D341Med (cell line): ENCODE data around the gene TTC32.
"Not testable (repeated sequence)": the region's sequence is repeated elsewhere in the genome, so short reads cannot be mapped to it uniquely, and the experiment has no call there.

Experiments
- DNase-seq: peaks from one replicate; pipeline ENCODE4 v3.0.0; 2012; ENCODE audit warnings: low spot score

Gene TTC32

DNA sequence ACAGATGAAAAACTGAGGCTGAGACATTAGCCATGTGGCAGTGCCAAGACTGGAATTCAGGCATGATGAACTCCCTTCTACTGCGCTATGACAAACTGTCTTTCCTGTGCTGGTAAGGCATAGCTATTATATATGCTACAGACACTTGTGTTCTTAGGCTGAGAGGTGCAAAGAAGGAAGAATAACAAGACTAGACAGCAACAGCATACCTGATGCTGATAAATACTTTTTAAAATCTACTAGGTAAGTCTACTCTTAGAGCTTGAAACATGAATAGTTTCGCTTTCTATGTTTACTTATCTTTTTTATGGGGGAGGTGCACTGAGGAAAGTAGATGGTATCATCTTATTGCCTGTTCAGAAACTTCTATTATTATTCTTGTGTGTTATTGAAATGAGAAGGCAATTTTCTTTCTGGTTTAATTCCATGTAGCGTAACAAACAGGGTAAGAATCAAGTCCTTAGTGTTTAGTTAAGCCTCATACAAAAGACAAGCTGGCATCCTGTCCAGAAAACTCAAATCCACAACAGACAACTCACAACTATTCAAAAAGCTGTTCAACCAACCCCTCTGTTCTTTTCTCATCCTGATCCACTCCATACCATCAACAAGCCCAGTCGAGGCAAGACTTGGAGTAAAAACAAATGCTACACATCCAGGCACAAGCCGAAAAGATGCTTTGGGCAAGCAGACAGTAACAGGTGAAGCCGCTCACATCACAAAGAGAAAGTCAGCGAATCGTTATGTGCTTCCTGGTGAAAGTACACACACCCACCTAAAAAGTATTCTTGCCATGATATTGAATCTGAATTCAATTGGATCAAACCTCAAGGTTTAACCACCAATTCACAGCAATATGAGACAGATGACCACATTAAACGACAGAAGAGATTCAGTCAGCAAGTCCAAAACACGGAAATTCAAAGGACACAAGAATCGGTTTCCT, 1.5 kb downstream of the TTC32 start:
- DNase-seq, result no peak

DNA sequence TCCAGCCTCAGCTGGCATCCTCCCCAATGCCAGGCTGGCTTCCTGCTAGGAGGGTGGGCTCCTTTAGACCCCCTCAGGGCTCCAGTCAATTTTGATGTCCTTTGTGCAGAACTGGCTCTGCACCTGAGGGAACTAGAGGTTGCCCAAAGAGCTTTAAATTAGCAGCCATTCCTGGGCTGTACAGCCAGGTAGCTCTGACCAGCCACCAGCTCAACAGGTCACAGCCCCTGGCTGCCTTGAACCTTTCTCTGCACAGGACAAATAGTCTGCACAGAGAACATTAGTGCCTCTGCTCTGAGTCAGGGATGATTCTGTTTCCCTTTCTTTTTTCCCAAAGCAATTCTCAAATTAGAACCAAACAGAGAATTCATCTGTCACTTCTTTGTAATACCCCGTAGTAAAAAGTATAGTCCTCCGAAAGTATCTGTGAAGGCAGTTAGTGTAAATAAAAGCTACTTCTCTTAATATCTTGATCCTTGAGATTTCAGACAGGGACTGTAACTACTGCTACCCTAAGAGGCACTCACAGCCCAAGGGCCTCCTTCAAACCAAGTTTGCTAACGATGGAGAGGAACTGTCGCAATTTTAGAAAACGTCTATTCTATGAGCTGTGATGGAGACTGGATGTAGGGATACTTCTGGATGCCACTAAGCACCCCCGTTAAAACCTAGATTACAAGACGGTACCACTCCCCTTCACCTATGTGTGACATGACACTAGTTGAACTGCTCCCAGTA, 3.0 kb downstream of the TTC32 start:
- DNase-seq, result no peak

DNA sequence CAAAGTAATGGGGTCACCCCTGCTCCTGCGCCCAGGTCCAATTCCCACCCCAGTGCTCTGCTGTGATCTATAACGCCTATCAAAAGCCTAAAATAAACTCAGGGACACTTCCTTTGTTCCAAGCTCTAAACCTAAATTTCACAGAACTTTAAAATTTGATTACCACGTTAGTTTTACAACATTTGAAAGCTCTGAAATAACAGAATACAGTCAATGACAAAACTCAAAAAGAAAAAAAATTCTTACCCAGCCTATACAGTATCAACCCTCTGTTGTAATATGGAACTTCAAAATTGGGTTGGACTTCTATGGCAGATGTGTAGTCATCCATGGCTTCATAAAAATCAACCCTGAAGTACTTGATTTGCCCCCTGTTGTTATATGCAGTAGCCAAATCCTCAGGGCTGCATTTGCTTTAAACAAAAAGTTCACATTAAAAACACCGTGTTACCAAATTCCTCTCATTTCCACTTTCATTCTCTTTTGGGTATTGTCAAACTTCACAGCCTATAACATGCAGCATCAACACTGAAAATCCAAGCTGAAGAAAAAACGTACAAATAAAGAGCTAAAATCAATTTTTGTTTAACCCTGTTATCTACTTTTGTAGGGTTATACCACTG, 4.0 kb downstream of the TTC32 start:
- no peak for DNase-seq

DNA sequence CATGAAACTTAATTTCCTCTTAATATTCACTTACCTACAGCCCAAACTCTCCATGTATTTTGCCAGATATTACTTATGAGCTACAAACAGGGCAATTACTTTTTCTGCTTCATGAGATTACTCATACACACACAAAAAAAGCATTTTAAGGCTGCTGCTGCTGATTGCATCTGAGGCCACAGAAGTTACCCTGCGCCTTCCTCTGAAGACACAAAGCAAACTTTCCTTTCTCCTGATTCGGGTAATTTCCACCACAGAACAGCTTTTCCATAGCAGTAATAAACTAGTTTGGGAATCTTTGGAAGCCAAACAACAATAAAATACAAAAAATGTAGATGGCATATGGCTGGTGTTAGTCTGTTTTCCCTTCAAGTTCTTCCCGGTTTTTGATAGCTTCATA, 6.2 kb downstream of the TTC32 start:
- no peak for DNase-seq

DNA sequence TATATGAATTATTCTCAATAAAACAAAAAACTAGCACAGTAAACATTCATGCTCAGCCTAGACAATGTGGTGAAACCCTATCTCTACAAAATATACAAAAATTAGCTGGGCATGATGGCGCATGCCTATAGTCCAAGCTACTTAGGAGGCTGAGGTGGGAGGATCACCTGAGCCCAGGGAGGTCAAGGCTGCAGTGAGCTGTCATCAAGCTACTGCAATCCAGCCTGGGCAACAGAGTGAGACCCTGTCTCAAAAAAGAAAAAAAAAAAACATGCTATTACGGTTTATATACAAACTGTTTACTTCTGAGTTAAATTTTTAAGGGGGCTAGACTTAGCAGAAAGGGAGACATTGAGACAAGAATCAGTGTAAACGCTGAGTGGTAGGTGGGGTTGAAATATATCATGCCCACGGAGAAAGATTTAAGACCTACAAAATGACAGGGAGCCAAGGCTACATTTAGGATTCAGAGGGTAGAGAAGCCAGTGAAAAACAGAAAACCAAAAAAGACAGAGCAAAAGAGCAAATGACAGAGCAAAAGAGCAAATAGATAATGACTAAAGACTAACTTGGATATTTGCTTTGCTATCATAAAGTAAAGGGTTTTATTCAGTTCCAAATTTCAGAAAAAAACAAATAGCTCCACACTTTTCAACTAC, 7.5 kb downstream of the TTC32 start:
- no peak for DNase-seq

DNA sequence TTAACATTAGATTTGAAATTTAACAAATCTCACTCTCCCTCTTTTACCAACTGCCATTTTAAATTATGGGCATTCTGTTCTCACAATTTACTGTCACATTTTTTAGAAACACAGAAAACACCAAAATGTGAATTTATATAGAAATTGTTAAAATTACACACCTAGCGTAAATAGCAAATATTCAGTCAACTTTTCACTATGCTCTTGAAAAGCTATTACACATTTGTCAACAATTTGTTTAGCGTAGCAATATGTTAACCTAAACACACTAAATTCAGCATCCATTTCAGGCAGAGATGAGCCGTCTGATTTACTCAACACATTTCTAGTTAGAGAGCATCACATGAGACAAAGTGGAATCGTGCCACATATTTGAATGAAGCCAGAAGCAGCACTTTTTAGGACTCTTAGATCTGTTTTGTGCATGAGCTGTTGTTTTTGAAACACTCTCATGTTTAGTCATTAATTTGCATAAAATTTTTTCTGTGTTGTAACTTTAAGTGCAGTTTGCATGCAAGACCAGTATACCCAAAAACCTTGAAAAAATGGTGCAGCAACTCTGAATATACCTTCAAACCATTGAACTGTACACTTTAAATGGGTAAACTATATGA, 8.2 kb downstream of the TTC32 start:
- no peak for DNase-seq

DNA sequence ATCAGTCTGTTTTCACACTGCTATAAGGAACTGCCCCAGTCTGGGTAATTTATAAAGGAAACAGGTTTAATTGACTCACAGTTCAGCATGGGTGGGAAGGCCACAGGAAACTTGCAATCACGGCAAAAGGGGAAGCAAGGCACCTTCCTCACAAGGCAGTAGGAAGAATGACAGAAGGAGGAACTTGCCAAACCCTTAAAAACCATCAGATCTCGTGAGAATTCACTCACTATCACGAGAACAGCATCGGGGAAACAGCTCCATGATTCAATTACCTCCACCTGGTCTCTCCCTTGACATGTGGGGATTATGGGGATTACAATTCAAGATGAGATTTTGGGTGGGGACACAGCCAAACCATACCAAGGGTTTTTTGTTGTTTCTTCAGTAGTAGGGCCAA, 9.8 kb downstream of the TTC32 start:
- not testable (repeated sequence) for DNase-seq

DNA sequence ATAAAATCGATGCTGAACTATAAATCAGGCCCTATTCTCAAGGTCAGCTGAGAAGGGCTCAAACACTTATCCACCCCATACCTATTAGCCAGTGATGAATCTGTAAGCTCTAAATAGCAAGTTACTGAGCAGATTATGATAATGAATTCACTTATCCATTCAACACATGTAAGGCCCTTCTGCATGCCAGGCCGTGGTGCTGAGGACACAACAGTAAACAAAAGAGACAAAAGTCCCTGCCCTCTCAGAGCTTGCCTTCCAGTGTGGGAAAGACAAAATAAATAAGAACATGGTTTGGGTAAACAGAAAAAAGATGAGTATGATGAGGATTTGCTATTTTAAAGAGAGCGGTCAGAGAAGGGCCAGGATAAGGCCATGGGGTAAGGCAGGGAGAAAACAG, 11.7 kb downstream of the TTC32 start:
- DNase-seq, result no peak

DNA sequence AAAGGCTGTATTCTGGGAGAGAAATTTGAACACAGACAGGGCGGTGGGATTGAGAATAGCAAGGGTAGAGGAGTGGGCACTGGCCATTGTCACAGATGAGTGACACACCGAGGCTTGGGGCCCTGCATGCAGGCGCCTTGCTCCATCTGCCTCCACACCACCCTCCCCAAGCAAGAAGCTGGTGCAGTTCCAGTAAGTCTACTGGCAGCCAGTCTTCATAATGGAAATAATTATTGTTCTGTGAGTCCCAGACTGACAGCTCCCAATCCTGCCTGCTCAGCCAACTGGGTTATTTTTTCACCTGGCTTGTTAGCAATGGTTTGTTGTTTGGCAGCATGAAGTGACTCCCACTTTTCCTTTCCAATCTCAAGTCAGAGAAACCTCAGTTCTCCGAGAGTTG, 13.0 kb downstream of the TTC32 start:
- DNase-seq, result no peak

DNA sequence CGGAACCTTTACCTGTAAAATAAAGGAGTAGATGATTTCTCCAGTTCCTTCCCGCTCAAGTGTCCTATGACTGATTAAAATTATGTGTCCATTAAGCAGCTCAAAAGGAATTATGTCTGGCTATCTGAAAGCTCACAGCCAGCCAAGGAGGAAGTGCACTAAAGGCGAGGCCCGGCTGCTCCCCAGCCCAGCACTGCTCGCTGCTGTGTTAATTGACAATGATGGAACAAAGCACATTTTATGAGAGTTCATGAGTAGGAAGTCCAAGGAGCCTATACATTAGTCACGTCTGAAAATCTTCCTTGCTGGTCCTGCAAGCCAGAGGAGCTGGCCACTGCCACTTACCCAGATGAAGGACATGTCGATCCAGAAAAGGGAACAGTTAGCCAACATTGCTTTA, 14.3 kb downstream of the TTC32 start:
- DNase-seq, result no peak

DNA sequence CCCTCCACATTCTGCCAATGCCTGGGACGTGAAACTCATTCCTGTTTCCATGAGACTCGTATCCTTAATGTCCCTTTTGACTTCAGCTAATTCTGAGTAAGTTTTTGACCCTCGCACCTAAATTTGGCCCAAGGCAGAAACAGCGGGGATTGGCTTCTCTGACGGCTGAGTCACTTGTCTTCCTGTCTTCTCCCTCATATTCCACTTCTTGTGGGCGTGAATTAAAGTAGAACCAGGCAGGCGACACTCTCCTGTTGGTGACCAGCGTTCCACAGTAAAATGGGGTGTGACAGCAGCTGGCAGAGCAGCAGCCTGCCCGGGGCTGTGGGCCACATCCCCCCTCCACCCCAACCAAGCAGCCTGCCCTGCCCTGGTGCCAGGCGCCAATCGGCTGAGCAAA, 15.5 kb downstream of the TTC32 start:
- DNase-seq, result no peak

DNA sequence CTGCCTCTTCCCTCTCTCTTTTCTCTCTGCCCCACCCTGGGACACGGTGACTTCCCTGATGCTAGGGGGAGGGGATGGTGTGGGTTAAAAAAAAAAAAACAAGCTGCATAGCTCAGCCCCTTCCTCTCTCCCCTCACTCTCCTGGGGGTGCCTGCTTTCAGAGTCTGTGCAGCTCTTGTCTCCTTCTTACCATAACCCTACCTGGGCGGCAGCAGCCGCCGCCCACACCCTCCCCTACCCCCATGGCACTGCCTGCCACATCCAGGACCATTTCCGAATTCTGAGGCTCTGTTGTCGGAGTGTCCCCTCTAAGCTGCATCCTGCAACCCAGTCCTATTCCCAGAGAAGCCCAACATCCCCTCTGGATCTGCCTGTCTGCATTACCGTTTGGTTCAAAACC, 16.0 kb downstream of the TTC32 start:
- DNase-seq, result no peak

DNA sequence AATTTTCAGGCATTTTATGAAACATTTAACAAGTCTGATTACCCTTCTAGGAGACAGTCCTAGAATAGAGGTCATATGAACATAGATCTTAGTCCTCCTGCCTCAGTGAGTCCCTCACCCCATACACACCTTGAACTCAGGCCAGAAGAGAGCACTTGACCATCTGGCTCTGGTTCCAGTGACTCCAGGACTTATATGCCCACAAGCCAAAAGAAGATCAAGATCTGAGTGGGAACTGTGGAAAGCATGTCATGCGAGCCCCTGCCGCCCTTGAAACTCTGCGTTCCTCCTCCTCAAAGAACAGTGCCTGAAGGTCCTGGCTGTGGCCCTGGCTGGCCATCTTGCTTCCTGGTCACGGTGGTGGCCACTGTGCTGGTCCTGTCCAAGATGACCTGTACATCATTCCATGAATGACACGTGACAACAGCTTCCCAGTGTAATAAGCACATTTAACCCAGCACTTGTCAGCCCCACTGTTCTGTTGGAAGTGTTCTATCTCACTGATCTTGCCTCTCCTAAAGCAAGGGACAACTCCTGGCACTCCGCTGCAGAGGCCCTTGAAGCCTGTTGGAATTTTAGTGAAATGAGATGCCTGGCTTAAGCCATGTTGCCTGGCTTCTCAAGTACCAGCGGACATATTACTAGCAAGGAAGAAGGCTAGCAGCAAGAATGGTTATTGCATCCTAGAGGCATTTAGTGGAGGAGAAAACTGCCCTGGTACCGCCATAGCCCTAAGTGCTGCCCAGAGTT, 17.6 kb downstream of the TTC32 start:
- DNase-seq, result no peak

DNA sequence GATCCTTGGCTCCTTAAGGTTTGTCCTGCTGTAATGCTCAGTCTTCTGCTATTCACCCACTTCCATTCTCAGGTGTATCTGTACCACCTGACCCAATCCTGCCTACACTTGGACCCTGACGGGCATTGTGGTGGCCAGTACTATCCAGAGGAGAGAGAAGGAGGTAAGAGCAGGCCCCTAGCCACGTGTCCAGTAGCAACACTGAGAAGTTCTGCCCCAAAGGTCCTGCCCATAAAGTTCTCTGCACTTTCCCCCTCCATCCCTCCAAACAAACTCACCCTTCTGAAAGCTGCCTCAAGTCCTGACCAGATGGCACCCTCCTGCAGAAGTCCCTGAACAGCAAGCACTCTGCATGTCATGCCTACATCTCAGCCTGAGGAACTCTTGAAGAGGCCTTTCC, 18.3 kb downstream of the TTC32 start:
- no peak for DNase-seq

DNA sequence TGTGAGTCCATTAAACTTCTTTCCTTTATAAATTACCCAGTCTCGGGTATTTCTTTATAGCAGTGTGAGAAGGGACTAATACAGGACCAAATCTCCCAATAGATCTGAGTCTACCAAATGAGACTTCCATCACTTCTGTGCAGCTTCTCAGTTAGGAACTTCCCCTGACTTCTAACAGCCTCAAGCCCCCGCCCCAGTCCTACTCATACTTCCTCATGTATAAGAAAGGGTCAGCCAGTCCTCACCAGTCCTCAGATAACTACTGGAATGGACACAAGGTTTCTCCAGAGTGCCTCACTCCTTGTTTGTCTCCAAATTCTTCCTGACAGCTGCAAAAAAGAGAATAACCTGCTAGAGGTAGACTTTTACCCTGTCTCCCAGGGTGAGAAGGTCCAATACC, 19.5 kb downstream of the TTC32 start:
- DNase-seq, result no peak

DNA sequence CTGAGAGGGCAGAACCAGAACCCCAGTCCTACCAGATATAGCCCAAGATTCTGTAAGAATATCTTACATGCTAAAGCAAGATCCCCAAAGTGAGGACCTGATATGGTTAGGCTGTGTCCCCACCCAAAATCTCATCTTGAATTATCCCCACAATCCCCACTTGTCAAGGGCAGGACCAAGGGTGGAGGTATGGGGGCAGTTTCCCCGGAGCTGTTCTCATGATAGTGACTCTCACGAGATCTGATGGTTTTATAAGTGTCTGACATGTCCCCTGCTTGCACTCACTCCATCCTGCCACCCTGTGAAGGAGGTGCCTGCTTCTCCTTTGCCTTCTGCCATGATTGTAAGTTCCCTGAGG, 19.9 kb downstream of the TTC32 start:
- no peak for DNase-seq

DNA sequence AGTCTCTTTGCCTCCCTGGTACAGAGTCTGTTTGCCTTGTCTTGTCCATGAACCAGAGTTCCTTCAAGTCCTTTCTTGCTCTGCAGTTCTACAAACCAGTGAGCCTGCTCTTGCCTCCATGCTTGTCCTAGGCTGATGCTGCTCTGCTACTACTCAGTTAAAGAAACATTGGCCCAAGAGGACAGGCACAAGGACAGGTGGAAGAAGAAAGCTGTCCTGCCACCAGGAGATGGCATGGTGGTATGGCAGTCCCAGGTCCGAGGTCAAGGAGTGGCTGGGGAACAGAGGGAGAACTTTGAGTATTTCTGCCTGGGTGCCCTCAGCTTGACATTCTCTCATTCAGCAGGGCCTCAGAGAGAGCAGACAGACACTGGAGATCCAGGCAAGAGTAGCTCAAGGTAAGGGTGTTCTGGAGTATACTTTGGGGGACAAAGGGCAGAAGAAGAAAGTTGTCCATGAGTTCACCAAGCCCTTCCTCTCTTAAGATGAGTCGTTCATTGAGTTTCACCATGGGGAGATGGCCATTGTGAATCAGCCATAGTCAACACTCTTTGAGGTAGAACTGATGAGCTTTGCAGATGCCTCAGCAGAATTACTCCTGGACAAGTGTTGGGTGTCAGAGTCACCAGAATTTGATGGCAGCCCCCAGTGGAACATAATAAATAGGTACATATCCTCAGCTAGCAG, 20.4 kb downstream of the TTC32 start:
- DNase-seq, result no peak

DNA sequence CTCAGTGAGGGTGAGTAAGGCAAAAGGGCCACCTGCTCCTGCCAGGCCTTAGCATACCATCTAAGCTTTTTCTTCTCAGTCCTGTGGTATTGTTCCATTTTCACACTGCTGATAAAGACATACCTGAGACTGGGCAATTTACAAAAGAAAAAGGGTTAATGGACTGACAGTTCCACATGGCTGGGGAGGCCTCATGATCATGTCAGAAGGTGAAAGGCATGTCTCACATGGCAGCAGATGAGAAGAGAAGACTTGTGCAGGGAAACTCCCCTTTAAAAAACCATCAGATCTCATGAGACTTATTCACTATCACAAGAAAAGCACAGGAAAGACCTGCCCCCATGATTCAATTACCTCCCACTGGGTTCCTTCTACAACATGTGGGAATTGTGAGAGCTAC, 21.6 kb downstream of the TTC32 start:
- not testable (repeated sequence) for DNase-seq

DNA sequence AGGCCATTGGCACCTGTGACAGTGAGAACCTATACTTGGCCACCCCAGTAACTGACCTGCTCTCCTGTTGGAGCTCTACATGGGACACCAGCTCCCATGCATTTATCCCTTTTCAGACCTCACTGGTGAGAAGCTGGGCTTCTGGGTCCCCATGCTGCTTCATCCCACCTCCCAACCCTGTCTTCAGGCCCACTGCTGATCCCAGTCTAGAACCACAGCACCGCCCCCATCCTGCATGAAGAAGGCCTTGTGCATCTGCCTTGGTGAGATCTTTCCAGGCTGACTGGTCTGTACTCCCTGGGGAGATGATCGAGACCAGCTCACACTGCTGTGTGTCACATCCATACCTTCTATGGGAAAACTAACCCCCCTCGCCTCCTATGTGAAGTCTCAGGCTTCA, 22.7 kb downstream of the TTC32 start:
- DNase-seq, result no peak

DNA sequence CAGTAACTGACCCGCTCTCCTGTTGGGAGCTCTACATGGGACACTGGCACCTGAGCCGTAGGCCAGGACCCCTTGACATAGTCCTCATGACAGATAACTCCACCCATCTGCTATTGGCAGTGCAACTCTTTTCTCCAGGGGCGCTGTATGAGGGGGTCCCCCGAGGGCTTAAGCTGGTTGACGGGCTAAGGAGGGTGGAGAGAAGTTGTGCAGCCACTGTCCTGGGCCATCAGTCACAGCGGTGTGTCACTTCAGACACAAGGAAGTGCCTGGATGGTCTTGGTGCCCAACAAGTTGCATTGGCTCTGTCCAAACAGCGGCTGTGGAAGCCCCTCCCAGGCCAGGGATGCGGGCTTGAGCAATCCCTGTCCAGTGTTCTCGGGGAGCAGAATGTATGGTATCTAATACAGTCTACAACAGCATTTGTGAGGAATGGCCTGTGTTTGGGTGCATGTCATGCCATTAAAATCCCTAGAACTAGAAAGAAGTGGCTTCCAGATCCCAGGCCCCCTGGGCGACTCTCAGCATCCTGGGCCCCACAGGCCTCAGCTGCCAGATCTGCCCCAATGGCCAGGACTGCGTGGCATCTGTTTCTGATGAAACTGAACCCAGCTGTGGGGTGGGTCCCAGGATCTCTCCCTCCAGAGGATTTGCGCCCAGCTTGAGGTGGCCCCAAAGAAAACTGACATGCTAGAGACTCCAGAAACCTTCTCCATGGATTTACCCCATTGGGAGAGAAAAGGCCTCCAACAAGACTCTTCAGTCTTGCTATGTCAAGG, 23.3 kb downstream of the TTC32 start:
- no peak for DNase-seq
